22Rv1 (cell line): ENCODE results near the gene FAM13C.

Source experiments
- H3K27ac ChIP-seq: fragments of 450-650 bp; 2 replicates; pipeline ENCODE4 v1.5.1; 2017
- CTCF ChIP-seq: fragments of 450-650 bp; IDR thresholded peaks from 2 replicates; pipeline ENCODE4 v1.5.1; 2017; ENCODE audit warnings: mild to moderate bottlenecking
- ZFX ChIP-seq: fragments of 450-650 bp; IDR thresholded peaks from 2 replicates; pipeline ENCODE4 v1.6.1; 2017; ENCODE audit warnings: antibody characterized with exemption, borderline replicate concordance

Gene FAM13C

GRCh38 chr10:59381687-59382086 is 19.3 kb upstream of the FAM13C start:
- no peak overlapping the region for H3K27ac ChIP-seq
- TF ChIP-seq ZFX (no peak), CTCF (no peak)

- H3K27ac ChIP-seq: no peak overlapping the region
- TF ChIP-seq CTCF: no peak
- TF ChIP-seq ZFX: no peak
Measured at GRCh38 chr10:59376846-59377245, 14.5 kb upstream of the FAM13C start.

GRCh38 chr10:59375990-59376389 is 13.6 kb upstream of the FAM13C start:
- TF ChIP-seq CTCF: no peak
- no peak for TF ChIP-seq ZFX
- no peak overlapping the region for H3K27ac ChIP-seq

- TF ChIP-seq CTCF: no peak
- TF ChIP-seq ZFX: no peak
Measured at GRCh38 chr10:59374916-59375315, 12.6 kb upstream of the FAM13C start.

GRCh38 chr10:59373071-59373470 is 10.7 kb upstream of the FAM13C start:
- TF ChIP-seq ZFX (no peak), CTCF (no peak)
- H3K27ac ChIP-seq: no peak overlapping the region

More at GRCh38 chr10:59374916-59375315, 12.6 kb upstream of the FAM13C start:
- no peak overlapping the region for H3K27ac ChIP-seq

- no peak overlapping the region for H3K27ac ChIP-seq
- TF ChIP-seq ZFX (no peak), CTCF (no peak)
Measured at GRCh38 chr10:59372543-59372942, 10.2 kb upstream of the FAM13C start.

GRCh38 chr10:59366290-59366689 is 3.9 kb upstream of the FAM13C start:
- no peak for TF ChIP-seq ZFX
- TF ChIP-seq CTCF: no peak
- no peak overlapping the region for H3K27ac ChIP-seq
